Stimulated activated CD8-positive, alpha-beta memory T cell treated with anti-CD3 and anti-CD28 coated beads, Interleukin-12 subunit alpha, Interleukin-12 subunit beta, amount 100 ng/mL, for 1 hour (primary cell): Measurements from ENCODE around the gene RIN3.

Experiments
- DNase-seq: peaks from one replicate; pipeline ENCODE4 v3.0.0-alpha.2; 2020; ENCODE audit warnings: low read depth

RIN3 gene

DNA sequence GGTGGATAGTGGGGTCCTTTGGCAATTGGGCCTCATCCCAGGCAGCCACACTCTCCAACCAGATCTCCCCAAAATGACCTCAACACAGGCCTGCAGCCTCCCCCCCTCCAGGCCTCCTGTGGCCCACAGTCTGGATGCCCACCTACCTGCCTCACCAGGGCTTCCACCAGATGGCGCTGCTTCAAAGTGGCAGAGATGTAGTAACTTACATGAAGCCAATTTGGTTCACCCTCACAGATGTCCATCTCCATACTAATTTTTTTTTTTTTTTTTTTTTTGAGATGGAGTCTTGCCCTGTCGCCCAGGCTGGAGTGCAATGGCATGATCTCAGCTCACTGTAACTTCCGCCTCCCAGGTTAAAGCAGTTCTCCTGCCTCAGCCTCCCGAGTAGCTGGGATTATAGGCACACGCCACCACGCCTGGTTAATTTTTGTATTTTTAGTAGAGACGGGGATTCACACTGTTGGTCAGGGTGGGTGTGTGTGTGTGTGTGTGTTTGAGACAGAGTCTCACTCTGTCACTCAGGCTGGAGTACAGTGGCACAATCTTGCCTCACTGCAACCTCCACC, 201.2 kb downstream of the RIN3 start:
- DNase-seq, result peak; percentile 78

DNA sequence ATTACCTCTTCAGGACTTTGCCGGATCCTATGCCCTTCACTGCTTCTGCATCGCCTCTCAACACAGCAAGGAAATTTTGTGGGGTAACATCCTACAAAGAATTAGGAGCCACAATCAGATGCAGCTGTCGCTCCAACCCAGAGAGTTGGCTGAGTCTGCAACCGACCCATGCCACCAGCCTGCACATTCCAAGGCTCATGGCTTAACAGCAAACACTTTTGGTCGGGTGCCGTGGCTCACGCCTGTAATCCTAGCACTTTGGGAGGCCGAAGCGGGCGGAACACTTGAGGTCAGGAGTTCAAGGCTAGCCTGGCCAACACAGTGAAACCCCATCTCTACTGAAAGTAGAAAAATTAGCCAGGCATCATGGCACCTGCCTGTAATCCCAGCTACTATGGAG, 202.6 kb downstream of the RIN3 start:
- no peak for DNase-seq

DNA sequence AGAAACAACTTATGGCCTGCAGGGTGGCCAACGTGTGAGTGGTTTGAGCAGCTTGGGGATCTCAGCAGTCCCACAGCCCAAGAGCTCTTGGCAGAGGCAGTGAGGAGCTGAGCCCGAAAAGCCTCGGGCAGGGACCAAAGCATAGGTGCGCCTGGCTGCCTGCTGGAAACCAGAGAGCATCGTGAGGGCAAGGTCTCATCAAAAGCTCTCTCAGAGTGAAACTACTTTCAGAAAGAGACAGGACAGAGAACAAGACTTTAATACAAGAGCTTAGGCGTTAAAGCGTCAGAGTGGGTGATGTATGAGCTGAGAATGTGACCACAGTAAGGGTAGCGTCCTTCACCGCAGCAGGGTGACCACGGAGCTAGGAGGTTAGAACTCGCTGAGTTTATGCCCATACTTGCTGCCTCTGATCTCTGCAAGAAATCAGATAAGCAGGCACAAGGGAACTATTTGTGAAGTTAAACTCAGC, 204.0 kb downstream of the RIN3 start:
- no peak for DNase-seq

GRCh38 chr14:92718664-92719063, 205.1 kb downstream of the RIN3 start:
- no peak for DNase-seq

DNA sequence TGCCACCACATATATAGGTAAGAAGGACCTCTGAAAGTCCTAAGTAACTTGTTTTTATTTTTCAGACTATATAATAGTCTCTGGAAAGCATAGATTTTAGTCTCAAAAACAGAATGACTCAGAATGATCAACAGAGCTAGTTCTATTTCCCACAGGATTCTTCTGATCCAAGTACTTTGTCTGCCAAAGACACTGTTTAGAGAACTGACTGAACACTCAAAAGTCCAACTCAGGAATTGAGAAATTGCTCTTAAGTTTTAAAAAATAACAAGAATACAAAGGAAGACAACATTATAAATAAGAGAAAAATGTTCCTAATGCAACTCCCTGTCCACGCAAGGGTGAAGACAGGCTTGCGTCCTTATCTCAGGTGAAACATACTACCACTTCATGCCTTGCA, 205.8 kb downstream of the RIN3 start:
- no peak for DNase-seq

DNA sequence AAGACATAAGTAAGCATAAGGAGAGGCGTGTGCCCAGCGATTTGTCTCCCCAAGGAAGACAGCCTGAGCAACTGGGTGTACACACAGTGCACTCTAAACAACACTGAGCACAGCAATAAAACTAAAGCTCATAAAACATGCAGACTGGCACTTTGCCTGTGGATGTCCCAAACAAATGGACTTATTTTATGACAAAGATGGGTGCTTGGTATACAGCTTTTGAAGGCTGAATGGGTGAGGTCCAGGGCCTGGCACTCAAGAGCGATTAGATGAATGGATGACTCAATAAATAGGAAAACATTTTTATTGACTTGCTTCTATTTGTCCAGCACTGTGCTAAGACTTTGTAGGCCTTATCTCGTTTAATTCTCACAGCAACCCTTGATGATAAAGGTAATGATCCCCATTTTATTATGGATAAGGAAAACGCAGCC, 206.3 kb downstream of the RIN3 start:
- DNase-seq, result no peak

- DNase-seq, result no peak
Observed at GRCh38 chr14:92724516-92725340, 211.1 kb downstream of the RIN3 start.

DNA sequence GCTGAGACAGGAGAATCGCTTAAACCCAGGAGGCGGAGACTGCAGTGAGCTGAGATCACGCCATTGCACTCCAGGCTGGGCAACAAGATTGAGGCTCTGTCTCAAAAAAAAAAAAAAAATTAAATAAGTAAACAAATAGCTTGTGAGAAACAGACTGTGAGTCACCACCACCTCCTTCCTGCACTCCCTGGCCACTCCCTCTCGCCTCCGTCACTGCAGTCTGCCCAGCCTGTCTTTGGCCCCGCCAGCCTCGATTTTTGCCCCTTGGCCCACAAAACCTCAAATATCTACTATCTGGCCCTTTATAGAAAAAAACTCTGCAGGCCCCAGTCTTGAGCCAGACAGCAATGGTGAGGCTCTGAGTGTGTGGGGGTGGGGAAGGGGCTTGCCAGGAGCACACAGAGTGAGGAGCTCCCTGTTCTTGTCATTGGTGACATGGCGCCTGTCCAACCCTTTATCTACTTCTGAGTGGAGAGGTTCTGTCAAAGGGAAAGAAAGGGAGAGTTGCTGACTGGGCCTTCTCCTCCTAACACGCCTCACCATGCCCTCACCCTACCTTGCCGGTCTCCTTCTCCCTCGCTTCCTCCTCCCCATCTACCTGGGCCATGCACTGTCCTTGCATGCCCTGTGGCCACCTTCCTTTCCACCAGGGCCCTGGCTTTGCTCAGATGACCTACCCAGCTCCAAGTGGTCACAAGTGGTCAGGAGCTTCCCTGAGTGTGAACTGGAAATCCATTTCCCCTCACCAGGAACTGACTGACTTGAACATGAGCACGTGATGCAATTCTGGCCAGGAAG, 212.8 kb downstream of the RIN3 start:
- no peak for DNase-seq

DNA sequence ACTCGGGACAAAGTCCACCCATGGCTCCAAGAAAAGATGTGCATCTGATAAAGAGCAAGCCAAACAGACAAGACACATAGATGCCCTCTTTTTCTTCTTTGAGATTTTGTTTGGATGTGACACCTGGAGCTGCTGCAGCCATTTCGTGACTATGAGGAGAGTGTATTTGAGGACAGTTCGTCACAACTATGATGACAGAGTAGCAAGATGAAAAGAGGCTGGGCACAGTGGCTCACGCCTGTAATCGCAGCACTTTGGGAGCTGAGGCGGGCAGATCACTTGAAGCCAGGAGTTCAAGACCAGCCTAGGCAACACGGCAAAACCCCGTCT, 213.3 kb downstream of the RIN3 start:
- no peak for DNase-seq

GRCh38 chr14:92728759-92729364, 215.3 kb downstream of the RIN3 start:
- DNase-seq, result no peak

DNA sequence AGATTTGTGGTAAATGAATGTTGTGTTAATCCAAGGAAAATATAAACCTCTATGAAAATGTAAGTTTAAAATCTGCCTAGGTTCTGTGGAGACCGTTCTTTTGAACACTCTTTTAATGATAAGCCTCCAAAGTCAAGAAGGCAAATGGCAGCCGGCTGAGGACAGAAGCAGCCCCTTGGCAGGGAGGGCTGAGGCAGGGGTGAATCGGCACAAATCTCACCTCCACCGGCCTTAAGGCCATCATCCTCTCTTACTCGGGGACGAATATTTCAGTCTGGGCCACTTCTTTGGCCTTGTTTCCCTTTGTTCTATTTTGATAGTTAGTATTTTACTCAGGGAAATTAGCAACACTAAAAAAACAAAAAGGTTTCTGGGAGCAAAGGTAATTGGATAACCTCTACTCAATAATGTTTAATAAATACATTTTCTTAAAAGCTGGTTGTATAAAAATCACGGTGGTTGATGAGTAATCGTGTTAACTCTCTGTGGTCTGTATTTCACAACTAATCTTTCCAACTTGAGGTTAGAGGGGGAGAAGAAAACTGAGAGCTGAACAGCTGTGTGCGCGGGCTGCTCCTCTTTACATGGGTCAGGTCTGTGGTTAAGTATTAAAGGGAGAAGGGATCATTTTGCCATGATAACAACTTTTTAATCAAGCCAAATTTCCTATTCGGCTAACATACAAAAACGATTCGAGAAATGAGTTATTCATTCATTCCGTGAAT, 216.2 kb downstream of the RIN3 start:
- DNase-seq, result no peak

DNA sequence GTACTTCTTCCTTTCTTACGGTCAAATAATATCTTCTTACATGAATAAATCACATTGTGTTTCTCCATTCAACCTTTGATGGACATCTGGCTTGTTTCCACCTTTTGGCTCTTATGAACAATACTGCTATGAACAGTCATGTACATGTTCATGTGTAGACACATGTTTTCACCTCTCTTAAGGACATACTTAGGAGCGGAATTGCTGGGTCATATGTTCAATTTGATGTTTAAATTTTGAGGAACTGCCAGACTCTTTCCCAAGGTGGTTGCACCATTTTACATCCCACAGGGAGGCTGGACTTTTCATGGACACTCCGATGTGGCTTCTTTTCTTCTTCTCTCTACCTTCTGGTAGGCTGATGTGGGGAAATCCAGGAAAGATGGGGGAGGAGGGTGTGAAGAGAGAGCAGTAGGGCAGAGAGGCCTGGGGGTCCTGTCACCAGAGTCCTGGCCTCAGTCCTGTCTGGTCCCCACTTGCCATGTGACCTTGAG, 218.1 kb downstream of the RIN3 start:
- DNase-seq, result no peak

- no peak for DNase-seq
Observed at GRCh38 chr14:92733007-92733406, 219.4 kb downstream of the RIN3 start.

DNA sequence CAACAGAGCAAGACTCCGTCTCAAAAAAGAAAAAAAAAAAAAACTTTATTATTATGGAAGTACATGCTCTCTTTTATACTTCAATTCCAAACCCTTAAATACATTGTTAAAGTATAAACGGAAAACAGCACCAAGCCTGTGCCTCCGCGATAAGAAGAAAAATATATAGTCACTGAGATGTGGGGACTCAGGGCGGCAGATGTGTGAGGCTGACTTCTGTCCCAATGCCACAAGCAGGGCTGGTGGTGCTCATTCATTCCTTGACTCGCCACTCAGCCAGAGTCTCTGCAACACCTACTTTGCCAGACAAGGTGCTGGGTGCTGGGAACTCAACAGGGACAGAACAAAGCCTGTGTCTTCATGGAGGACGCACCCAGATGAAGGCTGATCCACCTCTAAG, 221.0 kb downstream of the RIN3 start:
- no peak for DNase-seq

GRCh38 chr14:92735344-92735743, 221.8 kb downstream of the RIN3 start:
- DNase-seq, result no peak

GRCh38 chr14:92737206-92737605, 223.6 kb downstream of the RIN3 start:
- no peak for DNase-seq

DNA sequence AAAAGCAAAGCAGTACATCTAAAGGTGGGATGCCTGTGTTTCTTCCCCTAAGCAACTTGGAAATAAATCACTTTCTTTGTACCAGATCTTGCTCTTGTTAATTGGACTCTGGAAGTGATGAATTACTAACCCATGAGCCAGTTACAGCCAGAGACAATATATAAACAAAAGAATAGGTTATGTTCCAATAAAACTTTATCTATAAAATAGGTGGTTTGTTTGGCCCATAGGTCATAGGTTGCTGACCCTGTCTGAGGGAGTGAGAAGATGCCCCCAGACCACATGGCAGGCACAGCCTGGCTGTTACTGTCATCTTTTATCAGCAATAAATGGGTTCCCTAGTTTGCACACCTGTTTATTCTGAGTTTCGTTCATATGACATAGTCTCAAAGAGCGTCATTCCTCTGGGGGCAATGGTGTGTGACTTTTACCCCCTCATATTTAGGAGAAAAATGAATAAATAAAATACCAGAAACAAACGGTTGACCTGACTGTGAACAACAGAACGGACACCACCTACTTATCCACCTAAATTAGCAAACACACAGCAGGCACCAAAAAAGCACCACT, 224.1 kb downstream of the RIN3 start:
- no peak for DNase-seq
